ENCODE measurements around the gene ACSF3. TPM values are rescaled to one million over a fixed set of nuclear protein-coding genes. Genes with fewer than 3 reads are reported as not detected.

The ACSF3 gene
- total RNA-seq, 1 experiment from 2014 or later, result 16.2 TPM

DNA sequence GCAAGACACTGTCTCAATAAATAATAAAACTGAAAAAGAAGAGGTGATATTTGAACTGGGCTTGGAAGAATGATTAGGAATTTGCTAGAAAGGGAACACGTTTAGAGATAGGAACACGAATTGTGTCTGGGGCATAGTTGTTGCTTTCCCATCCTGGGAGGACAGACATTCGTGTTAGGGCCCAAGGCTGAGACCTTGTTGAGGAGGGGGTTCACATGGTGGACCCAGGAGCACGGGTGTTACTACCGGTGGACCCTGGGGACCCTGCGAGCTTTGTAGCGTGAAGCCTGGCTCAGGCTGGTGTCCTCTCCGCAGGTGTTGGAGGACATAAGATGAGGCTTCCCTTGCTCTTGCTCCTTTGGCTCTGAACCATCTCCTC lies 1.2 kb downstream of the ACSF3 start:
- DNase-seq (ENCODE audit: low read depth), result no peak

GRCh38 chr16:89095491-89095951 lies 1.9 kb downstream of the ACSF3 start:
- DNase-seq (ENCODE audit: low read depth), result no peak

GRCh38 chr16:89096042-89096717 lies 2.5 kb downstream of the ACSF3 start:
- no peak for DNase-seq (ENCODE audit: low read depth)

DNA sequence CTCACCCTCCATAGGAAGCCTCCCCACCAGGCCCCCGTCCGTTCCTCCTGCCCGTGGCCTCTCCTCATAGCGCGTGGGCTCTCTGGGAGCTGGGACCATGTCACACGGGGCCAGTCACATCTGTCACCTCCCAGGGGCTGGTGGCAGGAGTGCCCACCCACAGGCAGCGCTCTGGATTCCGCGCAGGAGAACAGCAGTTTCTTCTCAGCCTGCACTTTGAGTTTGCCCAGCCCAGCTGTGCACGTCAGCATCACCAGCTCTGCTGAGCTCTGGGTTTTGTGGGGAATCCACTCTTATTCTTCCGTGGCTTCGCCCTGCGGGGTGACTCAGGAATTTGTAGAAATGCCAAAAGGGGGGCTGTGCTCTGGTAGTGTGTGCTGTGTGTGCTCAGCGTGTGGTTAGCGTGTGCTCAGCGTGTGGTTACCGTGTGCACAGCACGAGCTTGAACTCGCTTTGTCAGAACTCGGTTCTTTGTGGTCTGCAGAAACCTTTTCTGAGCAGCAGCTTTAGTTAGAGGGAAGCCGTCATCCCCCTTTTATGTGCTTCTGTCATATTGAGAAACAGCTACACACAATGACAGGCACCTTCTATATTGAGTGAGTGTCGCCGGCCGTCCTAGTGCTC lies 3.2 kb downstream of the ACSF3 start:
- DNase-seq (ENCODE audit: low read depth), result no peak

GRCh38 chr16:89097392-89097772 lies 3.7 kb downstream of the ACSF3 start:
- no peak for DNase-seq (ENCODE audit: low read depth)

DNA sequence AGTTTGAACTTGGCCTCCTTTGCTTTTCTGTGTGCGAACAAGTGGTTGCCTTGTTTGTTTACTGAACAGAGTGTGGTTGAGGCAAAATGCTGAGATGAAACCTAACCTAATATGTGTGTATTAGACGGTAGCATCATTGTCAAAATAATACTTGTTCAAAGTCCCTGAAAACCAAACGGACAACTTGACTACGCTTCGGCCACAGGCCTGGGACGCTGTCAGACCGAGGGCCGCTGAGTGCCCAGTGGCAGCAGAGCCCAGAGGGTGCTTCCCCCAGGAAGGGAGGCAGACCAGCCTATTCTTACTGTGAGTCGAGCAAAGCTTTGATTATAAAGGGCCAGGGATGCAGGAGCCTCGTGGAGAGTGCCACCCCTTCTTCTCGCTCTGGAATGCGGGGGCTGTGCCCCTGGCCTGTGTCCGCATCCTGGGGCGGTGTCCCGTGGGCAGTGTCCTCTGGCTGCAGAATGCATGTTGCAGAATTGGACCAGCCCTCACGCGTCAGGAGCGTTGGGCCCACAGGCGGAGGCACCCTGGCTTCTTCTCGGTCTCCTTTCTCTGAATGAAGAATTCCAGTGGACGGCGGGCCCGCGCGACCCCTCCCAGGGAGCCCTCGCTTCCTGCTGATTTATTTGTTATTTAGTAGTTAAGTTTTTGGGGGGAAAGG lies 5.2 kb downstream of the ACSF3 start:
- no peak for DNase-seq (ENCODE audit: low read depth)

- no peak for DNase-seq (ENCODE audit: low read depth)
Measured at GRCh38 chr16:89099905-89100304, 6.3 kb downstream of the ACSF3 start.

DNA sequence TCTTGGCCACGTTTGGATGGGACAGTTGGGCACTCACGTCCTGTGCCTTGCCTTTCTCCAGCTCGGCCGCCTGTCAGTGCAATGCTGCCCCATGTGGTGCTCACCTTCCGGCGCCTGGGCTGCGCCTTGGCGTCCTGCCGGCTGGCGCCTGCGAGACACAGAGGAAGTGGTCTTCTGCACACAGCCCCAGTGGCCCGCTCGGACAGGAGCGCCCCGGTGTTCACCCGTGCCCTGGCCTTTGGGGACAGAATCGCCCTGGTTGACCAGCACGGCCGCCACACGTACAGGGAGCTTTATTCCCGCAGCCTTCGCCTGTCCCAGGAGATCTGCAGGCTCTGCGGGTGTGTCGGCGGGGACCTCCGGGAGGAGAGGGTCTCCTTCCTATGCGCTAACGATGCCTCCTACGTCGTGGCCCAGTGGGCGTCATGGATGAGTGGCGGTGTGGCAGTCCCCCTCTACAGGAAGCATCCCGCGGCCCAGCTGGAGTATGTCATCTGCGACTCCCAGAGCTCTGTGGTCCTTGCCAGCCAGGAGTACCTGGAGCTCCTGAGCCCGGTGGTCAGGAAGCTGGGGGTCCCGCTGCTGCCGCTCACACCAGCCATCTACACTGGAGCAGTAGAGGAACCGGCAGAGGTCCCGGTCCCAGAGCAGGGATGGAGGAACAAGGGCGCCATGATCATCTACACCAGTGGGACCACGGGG lies 7.1 kb downstream of the ACSF3 start:
- DNase-seq (ENCODE audit: low read depth), result no peak

DNA sequence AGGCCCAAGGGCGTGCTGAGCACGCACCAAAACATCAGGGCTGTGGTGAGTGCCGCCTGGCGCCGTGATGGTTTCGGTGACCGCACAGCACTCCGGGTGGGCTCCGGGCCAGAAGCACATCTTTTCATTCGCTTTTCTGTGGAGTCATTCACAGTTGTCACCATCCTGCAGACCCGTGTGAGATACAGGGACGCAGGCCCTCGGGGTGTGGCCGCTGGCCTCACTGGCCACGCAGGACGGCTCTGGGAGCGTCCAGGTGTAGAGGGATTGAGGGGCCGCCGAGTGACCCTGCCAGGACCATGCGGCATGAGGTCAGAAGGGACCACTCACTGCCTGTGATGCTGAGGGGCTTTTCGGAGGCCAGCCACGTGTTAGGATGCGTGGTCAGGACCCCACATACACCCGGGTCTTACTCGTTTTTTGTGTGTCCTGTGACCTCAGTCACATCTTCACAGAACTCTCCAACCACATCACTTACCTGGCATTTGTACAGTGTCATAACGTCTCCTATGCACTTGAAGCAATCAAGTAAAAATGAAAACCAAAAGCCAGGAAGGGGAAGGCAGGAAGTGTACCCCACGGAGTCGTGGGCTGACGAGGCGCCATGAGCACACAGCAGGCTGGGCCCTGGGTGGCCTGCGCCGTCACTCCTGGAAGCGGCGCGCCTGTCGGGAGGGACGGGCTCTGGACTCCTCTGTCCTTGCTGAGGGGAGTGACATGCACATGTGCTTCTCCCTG lies 7.8 kb downstream of the ACSF3 start:
- DNase-seq (ENCODE audit: low read depth), result no peak

DNA sequence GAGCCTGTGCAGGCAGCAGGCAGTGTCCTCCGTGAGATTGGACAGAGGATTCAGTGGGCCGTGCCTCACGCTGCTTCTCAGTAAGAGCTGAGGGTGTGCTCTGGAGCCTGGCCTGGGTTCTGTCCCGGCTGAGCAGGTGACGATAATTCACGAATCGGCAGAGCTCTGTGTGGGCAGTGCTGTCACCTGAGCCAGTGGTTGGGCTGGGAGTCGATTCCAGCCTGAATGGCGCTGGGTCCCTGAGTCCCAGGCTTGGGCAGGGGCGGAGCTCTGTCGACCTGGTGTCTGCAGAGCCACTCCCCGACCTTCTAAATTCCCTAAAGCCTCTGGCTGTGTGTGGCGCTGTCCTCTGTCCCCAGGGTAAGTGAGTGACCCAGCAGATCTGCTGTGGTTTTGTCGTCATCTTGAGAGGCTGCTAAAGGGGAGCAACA lies 8.4 kb downstream of the ACSF3 start:
- no peak for DNase-seq (ENCODE audit: low read depth)

DNA sequence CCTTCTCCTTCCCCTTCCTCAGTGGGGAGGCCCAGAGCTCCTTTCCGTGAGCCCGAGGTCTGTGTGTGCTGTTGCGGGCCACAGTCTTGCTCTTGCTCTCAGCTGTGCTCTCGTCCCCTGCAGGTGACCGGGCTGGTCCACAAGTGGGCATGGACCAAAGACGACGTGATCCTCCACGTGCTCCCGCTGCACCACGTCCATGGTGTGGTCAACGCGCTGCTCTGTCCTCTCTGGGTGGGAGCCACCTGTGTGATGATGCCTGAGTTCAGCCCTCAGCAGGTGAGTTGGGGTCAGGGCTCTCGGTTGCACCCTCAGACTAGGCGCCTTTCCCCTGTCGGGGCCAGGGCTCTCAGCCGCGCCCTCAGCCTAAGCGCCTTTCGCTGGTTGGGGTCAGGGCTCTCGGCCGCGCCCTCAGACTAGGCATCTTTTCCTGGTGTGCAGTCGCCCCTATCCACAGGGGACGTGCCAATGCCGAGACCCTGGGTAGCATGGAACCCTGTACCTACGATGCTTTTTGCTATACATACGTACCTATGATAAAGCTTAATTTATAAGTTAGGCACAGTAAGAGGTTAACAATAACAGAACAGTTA lies 8.9 kb downstream of the ACSF3 start:
- no peak for DNase-seq (ENCODE audit: low read depth)

DNA sequence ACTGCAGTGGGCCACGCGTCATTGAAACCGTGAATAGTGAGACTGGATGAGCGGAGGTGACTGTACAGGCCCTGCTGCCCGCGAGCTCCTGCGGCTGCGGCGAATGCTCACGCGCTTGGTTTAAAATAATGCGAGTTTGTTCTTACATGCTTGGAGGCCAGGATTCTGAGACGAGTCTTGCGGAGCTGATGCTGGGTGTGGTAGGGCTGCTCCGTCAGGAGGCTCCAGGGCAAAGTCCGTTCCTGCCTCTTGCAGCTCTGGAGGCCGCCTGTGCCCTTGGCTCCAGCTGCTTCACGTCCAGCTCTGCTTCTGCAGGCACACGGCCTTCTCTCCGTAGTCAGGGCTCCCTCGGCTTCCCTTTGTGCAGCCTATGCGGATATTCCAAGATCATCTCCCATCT lies 9.5 kb downstream of the ACSF3 start:
- no peak for DNase-seq (ENCODE audit: low read depth)

DNA sequence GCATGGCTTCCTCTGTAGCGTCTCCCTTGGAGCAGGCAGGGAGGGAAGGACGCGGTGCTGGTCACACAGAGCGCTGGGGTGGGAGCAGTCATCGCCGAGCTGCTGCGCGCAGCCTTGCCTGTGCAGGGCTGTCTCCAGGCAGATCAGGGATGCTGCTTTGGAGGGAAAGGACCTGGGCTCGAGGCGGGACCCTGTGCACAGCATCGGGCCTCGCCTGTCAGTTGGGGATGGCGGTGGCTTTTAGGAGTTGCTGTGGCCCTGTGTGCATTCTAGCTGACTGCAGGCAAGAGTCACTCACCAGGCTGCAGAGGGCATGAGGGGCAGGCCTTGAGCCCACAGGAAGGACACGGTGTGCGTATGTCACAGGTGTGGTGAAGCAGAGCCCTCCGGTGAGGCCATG lies 10.1 kb downstream of the ACSF3 start:
- DNase-seq (ENCODE audit: low read depth), result no peak

GRCh38 chr16:89104303-89104702 lies 10.7 kb downstream of the ACSF3 start:
- no peak for DNase-seq (ENCODE audit: low read depth)

DNA sequence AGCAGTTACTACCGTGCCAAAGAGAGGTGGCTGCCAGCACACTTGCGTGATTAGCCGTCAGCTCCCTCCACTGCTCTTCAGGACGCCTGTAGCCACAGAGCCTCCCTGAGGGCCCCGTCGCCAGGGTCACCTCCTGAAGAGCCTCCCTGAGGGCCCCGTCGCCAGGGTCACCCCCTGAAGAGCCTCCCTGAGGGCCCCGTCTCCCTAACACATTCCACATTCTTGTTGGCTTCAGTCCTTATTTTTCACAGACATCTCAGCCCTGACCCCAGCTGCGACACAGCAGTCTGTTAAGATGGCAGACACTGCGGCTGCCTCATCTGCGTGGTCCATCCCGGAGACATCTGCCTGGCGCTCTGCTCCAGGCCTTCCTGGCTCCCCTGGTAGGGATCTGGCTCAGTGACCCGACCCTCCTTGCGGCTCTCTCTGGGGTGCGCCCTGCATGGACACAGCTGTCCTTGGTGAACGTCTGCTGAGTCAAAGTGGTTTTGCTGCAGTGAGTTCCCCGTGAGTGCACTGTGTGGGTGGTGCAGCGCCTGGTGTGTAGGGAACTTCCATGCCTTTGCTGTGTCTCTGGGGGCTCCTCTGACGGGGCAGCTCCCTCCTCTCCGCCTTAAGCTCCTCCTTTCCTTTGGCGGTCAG lies 11.4 kb downstream of the ACSF3 start:
- no peak for DNase-seq (ENCODE audit: low read depth)

DNA sequence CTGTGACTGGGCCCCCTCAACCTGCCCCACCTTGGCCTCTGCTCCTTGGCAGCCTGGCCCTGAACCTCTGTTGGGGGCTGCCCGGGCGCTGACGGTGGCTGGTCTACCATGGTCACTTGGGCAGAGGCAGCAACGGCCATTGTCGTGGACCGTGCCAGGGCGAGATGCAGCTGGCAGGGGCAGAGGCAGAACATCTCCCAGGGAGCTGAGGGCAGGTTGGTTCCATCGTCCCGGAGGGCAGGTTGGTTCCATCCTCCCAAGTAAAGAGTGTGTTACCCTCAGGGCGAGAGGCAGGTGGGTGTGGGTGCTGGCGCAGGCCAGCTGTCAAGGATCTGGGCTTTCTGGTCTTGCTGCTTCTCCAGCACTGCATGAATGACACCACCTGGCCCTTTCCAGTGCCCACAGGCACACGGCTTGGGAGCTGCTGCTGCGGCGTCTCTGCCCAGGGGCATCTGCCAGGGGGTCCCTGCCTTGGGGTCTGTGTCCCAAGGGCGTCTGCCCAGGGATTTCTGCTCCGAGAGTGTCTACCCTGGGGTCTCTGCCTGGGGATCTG lies 12.0 kb downstream of the ACSF3 start:
- DNase-seq (ENCODE audit: low read depth), result no peak

DNA sequence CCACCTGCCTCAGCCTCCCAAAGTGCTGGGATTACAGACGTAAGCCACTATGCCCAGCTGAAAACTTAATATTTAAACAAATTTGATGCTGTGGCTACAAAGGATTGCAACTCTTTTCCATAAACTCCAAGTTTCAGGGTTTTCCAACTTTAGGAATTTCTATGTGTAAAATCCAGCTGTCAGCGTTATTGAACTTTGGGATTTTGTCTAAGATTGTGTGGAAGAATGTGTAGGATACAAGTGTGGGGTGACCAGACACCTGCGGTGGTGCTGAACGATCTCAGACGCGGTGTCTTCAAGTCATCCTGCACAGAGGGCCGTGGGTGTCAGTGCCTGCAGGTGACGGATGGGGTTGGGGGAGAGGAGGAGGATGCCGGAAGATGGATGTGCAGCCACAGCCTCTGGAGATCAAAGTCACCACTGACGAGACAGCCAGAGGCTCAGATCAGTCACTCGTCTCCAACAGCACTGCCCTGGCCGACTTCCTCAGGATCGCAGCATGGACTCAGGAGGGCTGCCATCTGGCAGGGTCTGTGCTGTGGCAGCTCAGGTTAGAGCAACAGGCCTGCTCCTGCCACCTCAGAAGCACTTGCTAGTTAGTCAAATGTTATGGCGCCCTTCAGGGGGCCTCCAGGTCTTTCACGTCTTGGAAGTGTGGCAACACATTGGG lies 13.0 kb downstream of the ACSF3 start:
- DNase-seq (ENCODE audit: low read depth), result no peak

DNA sequence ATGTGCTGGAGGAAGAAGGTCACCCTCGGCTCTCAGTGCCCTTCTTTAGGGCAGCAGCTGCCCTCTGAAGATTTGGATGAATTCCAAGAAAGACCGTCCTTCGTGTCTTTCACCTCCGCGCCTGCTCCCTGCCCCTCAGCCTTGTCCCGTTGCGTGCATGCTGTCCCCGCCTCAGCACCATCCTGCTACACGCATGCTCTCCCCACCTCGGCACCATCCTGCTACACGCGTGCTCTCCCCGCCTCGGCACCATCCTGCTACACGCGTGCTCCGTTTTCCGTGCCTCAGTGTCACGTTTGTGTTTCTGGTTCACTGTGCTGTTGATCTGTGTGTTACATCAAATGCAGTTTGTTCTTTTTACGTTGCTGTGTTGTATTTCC lies 13.5 kb downstream of the ACSF3 start:
- DNase-seq (ENCODE audit: low read depth), result no peak

GRCh38 chr16:89108416-89108815 lies 14.8 kb downstream of the ACSF3 start:
- no peak for DNase-seq (ENCODE audit: low read depth)

GRCh38 chr16:89110641-89111040 lies 17.0 kb downstream of the ACSF3 start:
- DNase-seq (ENCODE audit: low read depth), result no peak
